ENCODE measurements around the gene KIAA0319L.

The KIAA0319L gene

DNA sequence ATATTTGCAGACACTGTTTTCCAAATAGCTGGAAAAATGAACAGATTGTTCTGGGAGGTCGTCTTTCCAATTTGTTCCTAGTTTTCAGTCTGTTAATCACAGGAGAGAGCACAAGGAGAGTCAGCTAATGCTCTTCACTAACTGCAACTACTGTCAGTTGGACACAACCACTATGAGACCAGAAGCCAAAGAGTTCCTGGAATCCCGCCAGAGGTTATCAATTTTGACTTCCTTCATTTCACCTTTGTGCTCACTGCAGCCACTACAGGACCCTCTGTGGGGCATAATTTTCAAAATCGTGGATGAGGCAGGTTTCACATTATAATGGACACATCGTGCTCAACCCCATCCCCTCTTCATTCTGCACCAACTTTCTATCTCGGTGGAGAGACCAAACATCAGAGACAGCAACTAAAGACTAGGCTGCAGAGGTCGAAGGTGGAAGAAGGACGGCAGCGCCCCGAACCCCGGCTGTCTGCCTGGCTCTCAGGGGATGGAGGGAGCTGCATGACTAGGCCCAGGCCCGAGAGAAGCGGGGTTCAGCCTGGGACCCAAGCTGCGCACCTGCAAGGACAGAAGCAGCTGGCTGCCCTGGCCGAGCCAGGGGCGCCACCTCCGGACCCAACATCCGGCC lies 602 bp downstream of the KIAA0319L start:
- TF ChIP-seq, protein P1, sequence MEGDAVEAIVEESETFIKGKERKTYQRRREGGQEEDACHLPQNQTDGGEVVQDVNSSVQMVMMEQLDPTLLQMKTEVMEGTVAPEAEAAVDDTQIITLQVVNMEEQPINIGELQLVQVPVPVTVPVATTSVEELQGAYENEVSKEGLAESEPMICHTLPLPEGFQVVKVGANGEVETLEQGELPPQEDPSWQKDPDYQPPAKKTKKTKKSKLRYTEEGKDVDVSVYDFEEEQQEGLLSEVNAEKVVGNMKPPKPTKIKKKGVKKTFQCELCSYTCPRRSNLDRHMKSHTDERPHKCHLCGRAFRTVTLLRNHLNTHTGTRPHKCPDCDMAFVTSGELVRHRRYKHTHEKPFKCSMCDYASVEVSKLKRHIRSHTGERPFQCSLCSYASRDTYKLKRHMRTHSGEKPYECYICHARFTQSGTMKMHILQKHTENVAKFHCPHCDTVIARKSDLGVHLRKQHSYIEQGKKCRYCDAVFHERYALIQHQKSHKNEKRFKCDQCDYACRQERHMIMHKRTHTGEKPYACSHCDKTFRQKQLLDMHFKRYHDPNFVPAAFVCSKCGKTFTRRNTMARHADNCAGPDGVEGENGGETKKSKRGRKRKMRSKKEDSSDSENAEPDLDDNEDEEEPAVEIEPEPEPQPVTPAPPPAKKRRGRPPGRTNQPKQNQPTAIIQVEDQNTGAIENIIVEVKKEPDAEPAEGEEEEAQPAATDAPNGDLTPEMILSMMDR (conservative IDR thresholded peaks at IDR 0.05; ENCODE audit: low read depth, low read length), result no peak
- peak overlapping the region; percentile 74 for H3K4me3 ChIP-seq (ENCODE audit: low read length)
- no peak for DNase-seq (ENCODE audit: low read depth)

GRCh38 chr1:35555601-35556477 lies 1.4 kb downstream of the KIAA0319L start:
- no peak for DNase-seq (ENCODE audit: low read depth)
- TF ChIP-seq, protein P1 (conservative IDR thresholded peaks at IDR 0.05; ENCODE audit: low read depth, low read length), result no peak
- peak overlapping the region; percentile 74 for H3K4me3 ChIP-seq (ENCODE audit: low read length)

DNA sequence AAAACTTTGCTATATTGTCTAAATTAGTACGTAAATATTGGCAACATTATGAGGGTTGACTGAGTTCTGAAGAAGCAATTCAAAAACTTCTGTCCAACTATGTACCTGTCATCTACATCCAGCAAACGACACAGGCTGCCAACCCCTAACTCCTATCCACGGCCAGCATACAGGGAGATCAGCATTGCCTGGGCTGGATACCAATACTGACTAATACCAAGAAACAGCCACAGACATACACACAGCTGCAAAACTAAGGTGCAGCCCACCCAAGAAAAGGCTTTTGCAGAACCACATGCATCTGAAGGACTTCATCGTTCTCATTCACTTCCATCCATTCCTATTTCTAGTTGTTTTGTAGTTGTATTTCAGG lies 2.0 kb downstream of the KIAA0319L start:
- no peak for DNase-seq (ENCODE audit: low read depth)
- no peak overlapping the region for H3K4me3 ChIP-seq (ENCODE audit: low read length)
- TF ChIP-seq, protein P1 (conservative IDR thresholded peaks at IDR 0.05; ENCODE audit: low read depth, low read length), result no peak

DNA sequence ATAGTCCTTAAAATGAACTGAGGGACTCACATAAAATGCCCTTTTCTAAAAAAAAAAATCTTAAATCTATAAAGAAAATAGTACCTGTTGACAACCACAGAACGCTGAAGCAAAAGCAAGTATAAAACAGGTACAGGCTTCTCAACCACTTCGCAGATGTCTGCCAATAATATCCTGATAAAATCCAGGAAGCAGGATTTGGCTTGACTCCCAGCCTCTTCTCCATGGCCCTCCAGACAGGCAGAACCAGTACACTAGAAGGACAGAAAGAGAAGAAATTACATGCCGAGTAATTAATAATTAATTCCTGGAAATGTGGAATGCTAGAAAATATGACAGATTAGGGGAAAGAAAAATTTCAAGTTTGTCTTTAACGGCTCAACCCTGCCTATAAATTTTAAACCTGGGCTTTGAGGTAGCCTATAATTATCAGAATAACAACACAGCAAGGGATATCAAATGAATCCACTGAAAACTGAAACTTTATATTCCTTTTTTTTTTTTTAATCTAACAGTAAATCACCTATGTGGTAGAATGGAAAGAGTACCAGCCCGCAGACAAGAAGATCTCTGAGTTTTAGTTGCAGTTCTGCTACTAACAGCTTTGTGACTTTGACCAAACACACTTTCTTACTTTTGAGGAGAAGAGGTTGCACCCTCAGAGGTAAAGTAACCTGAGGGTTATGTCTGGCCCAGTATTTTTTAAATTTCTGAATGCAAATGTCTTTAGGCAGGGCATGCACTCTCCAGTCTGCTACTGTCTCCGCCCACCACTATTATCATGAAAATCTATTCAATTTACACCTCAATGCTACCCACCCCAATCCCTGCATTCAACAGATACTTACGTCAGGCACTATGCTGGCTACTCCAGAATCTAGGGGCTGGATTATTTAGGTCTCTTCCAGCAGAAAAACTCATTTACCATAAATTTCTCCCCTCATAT lies 2.7 kb downstream of the KIAA0319L start:
- H3K4me3 ChIP-seq (ENCODE audit: low read length), result no peak overlapping the region
- TF ChIP-seq, protein P1 (conservative IDR thresholded peaks at IDR 0.05; ENCODE audit: low read depth, low read length), result no peak
- no peak for DNase-seq (ENCODE audit: low read depth)

- TF ChIP-seq, protein P1 (conservative IDR thresholded peaks at IDR 0.05; ENCODE audit: low read depth, low read length), result no peak
- DNase-seq (ENCODE audit: low read depth), result no peak
- H3K4me3 ChIP-seq (ENCODE audit: low read length), result no peak overlapping the region
Measured at GRCh38 chr1:35553851-35554250, 3.4 kb downstream of the KIAA0319L start.

DNA sequence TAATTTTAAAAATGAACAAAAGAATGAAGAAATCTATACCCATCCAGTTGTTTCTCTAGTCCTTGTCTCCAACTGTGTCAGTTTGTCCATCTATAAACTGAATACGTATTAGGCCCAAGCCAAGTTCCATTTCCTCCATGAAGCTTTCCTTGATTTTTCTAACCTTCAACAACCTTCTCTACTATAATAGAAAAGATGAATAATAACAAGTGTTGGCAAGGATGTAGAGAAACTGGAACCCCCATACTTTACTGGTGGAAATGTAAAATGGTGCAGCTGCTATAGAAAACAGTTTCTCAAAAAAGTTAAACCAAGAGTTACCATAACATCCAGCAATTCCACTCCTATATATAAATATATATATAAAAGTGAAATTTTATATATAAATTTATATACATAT lies 10.6 kb downstream of the KIAA0319L start:
- H3K4me3 ChIP-seq (ENCODE audit: low read length), result no peak overlapping the region
- no peak for DNase-seq (ENCODE audit: low read depth)
- TF ChIP-seq, protein P1 (conservative IDR thresholded peaks at IDR 0.05; ENCODE audit: low read depth, low read length), result no peak
